Right lobe of liver (tissue), 4 donors: ENCODE results near the gene ADAMTS4.

Experiments
- CTCF ChIP-seq, 4 donors: fragments of 200-600 bp in 3 of 4; fragments of 450-650 bp in 1 of 4; IDR thresholded peaks; one replicate each; pipeline versions ENCODE4 v1.5.1 to v1.8.0; 2016 to 2022; ENCODE audit warnings: antibody characterized with exemption in 4 of 4, mild to moderate bottlenecking in 2 of 4
- POLR2A ChIP-seq: fragments of 450-650 bp; IDR thresholded peaks from one replicate; pipeline ENCODE4 v1.6.1; 2017; ENCODE audit warnings: antibody characterized with exemption, mild to moderate bottlenecking
- donor health status: DM: no; HTN: no; CAD: no.
- donor health status: DM: no; HTN: no; CAD: no.
- donor health status: DM: no; HTN: yes; CAD: no.

GRCh38 chr1:161192476-161193465 lies 6.1 kb downstream of the ADAMTS4 start:
- peak; percentile 73 to 95 (median 88) for TF ChIP-seq CTCF (IDR thresholded peaks at IDR 0.05)
- no peak for TF ChIP-seq POLR2A
